SH-SY5Y (cell line): ENCODE results near the gene PSMA7.

ENCODE experiments used
- GATA2 ChIP-seq: IDR thresholded peaks from 2 replicates; pipeline ENCODE4 v1.6.1; 2011; ENCODE audit warnings: mild to moderate bottlenecking, low read depth, low read length
- GATA3 ChIP-seq: IDR thresholded peaks from 2 replicates; pipeline ENCODE4 v1.6.1; 2011; ENCODE audit warnings: low read depth, mild to moderate bottlenecking, low read length, moderate library complexity

Gene PSMA7

DNA sequence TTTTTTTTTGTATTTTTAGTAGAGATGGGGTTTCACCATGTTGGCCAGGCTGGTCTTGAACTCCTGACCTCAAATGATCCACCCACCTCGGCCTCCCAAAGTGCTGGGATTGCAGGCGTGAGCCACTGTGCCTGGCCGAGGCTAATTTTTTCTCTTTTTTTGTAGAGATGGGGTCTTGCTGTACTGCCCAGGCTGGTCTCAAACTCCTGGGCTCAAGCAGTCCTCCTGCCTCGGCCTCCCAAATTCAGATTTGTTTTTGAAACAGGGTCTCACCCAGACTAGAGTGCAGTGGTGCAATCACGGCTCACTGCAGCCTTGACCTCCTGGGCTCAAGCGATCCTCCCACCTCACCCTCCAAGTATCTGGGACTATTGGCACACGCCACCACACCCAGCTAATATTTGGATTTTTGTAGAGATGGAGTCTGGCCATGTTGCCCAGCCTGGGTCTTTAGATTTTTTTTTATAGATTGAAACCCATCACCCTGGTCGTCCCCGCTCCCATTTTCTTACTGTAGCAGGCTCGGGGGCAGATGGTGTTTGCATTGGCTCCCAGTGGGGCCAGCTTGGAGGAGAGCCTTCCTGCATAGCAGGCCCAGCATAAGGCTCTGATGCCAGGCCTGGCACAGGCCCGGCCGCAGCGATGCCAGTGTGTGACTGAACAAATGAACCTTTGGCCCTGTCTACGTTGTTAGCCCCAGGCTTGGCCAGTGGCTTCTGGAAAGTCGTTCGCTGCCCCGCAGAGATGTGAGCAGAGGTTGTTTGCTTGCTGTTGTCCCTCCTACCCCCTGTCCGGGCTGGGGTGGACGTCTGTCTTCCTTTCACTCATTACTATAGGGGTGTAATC, 35.3 kb upstream of the PSMA7 start:
- TF ChIP-seq GATA2 (no peak), GATA3 (no peak)

- TF ChIP-seq GATA2, result peak; percentile 58; the same call in 1 of the 2 replicates
- TF ChIP-seq GATA3, result no peak
Observed at GRCh38 chr20:62177307-62177706, 34.1 kb upstream of the PSMA7 start.

GRCh38 chr20:62176866-62177265, 33.7 kb upstream of the PSMA7 start:
- TF ChIP-seq GATA3, result no peak
- no peak for TF ChIP-seq GATA2

DNA sequence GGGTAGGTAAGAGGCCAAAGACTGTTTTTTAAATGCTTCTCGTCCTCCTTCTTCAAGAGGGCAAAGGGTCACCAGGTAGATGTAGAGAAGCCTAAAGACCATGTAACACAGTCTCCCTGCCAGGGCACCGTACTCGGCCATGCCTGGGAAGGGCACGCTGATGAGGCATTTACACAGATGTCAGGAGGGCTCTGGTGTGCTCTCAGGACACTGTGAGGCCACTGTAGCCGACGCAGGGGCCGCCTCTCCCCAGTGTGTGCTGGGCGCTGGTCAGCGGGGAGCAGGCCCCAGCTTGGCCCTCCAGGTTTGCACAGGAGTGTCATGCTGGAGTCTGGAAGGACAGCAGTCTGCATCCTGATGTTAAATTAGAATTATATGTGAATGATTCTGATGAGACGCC, 32.5 kb upstream of the PSMA7 start:
- TF ChIP-seq GATA2, result no peak
- no peak for TF ChIP-seq GATA3

DNA sequence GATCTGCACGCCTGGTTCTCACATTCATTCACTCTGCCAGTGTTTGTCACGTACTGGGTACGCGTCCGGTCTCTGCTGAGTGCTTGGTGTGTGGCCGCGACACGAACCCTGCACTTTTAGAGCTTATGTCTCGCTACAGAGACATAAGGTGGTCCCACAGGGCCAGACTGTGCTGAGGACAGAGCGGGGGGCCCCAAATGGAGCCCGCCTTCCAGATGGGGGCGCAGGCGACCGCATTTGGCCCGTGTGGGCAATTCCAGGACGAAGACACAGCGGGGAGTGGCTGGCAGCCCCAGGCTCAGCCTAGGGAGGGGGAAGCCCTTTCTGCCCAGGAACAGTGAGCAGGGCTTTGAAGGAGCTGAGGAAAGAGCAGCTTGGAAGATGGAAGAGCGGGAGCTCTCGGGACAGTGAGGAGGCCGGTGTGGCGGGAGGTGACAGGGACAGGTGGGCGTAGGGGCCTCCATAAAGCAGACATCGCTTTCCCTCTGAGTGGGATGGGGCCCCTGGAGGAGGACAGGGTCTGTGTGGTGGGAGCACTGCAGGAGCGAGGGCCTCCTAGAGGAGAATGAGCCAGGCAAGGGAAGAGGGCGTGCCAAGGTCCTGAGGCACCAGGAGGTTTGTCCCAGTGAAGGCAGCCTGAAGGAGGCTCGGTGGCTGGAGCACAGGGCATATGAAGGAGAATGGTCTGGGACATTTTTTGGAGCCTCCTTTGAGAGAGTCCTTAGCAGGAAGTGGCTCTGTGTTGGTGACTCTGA, 31.9 kb upstream of the PSMA7 start:
- TF ChIP-seq GATA3 (no peak), GATA2 (no peak)

DNA sequence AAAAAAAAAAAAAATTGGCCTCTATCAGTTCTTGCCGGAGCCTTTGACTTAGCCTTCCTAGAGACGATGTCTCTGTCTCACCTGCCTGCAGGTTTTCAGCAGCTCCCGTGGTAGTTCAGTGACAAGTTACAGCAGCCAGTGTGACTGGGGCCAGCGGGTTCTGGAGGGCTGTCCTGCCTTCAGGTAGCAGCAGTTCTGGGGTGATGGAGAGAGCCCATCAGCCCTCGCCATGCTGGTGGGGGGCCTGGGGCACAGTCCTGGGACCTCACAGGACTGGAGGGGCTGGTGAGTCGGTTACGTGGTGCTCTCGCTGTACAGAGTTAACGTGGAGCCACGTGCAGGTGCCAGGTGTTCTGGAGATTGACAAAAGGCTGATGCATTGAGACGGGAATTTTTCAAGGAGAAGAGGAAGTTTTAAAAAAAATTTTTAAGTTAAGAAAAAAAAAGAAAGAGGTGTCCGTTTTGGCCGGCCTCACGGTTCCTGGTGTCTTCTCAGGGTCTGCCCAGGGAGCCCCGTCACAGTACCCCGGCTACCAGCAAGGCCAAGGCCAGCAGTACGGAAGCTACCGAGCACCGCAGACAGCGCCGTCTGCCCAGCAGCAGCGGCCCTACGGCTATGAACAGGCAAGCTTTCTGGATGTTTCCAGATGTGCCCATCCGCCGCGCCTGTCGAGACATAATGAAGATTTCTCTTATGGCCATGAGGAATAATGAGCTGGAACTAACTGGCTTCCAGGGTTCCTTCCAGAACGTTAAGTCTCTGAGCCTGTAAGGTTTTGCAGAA, 31.0 kb upstream of the PSMA7 start:
- TF ChIP-seq GATA2 (no peak), GATA3 (no peak)

DNA sequence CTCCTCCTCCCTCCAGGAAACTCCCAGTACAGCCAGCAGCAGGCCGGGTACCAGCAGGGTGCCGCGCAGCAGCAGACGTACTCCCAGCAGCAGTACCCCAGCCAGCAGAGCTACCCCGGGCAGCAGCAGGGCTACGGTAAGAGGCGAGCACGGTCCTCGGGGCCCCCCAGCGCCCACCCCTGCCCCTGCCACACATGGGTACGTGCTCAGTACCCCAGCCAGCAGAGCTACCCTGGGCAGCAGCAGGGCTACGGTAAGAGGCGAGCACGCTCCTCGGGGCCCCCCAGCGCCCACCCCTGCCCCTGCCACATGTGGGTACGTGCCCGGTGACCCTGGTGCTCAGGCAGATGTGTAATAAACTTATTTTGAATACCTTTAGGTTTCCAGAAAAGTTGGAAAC, 29.5 kb upstream of the PSMA7 start:
- TF ChIP-seq GATA2 (no peak), GATA3 (no peak)

DNA sequence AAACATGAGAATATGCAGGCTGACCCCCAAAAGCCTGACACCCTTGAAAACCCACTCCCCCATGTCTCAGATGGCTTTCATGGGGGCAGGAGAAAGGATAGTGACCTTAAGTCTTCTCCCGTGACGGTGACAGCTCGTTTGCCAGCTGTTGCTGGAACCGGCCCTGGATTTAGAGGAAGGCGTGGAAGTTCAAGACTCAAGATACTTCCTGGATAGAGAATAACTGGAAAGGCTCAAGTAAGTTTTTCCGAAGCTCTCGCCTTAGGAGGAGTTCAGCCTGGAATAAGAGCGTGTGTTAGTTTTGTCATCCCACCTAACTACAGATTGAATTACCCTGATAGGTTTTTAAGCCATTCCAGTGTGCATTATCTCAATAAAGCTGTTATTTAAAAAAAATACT, 28.1 kb upstream of the PSMA7 start:
- TF ChIP-seq GATA3 (no peak), GATA2 (no peak)

DNA sequence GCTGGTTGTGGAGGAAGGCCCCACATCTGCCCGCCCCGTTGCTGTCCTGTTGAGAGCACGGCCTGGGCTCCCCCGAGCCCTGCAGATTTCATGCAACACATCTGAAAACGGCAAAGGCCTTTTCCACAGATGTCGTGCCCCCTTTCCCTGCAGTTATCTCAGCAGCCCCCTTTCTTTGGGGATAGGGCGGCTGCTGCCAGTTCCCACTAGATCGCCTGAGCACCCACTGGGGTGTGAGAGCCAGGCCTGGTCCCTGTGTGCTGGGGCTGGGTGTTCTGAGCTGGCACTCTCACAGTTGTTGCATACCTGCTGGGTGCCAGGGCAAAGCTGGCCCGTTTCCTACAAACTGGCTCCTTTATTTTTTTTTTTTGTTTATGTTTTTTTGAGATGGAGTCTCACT, 27.3 kb upstream of the PSMA7 start:
- no peak for TF ChIP-seq GATA3
- no peak for TF ChIP-seq GATA2

- TF ChIP-seq GATA2, result no peak
- TF ChIP-seq GATA3, result no peak
Observed at GRCh38 chr20:62168890-62169435, 25.8 kb upstream of the PSMA7 start.

DNA sequence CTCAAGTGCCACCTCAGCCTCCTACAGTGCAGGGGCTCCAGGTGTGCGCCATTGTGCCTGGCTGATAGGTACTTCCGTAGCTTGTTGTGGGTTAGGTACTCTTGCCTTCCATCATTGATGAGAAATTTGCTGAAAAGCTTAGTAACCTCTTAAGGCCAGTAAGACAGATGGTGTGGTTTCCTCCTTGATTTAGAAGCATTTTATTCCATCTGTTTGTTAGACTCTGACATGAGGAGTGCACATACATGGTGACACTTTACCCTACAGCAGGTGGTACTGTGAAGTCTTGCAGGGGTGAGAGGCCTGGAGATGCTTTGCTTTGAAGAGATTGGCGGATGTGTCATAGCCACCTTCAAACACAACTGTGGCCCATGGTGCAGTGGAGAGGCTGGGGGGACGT, 24.9 kb upstream of the PSMA7 start:
- TF ChIP-seq GATA3 (no peak), GATA2 (no peak)

- TF ChIP-seq GATA2, result no peak
Observed at GRCh38 chr20:62167474-62167873, 24.3 kb upstream of the PSMA7 start.

DNA sequence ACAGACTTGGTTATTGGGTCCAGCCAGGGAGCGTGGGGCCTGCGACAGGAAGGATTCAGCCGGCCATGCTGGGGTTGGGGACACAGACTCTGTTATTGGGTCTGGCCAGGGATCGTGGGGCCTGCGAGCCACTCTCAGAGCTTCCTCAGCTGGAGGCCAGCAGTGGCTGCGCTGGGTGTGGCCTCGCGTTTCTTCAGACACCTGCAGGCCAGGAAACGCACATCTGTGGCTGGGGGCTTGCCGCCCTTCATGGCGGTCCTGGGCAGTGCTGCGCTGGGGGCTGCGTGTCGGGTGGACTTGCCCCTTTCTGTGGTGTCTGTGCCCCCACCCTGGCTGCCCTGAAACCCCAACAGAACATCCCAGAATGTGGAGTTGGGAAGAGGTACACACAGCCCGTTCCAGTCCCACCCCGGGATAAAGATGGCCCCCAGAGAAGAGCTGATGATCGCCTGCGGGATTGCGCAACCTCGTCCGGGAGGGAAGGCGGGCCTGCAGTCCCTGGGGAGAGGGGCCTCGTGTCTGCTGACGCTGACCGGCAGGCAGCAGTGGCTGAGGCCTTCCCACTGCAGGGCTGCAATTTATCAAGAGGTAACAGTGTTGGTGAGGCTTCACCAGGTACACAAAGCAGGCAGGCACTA, 22.7 kb upstream of the PSMA7 start:
- no peak for TF ChIP-seq GATA2
- no peak for TF ChIP-seq GATA3
